Left forelimb (tissue), 1 donor: ENCODE measurements around the gene SLC25A52.
"Not testable (repeated sequence)": the region's sequence is repeated elsewhere in the genome, so short reads cannot be mapped to it uniquely, and the experiment has no call there.

ENCODE experiments used
- DNase-seq: peaks from one replicate; pipeline ENCODE4 v3.0.0-alpha.2; 2018; ENCODE audit warnings: low spot score

The SLC25A52 gene, protein sequence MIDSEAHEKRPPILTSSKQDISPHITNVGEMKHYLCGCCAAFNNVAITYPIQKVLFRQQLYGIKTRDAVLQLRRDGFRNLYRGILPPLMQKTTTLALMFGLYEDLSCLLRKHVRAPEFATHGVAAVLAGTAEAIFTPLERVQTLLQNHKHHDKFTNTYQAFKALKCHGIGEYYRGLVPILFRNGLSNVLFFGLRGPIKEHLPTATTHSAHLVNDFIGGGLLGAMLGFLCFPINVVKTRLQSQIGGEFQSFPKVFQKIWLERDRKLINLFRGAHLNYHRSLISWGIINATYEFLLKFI

DNA sequence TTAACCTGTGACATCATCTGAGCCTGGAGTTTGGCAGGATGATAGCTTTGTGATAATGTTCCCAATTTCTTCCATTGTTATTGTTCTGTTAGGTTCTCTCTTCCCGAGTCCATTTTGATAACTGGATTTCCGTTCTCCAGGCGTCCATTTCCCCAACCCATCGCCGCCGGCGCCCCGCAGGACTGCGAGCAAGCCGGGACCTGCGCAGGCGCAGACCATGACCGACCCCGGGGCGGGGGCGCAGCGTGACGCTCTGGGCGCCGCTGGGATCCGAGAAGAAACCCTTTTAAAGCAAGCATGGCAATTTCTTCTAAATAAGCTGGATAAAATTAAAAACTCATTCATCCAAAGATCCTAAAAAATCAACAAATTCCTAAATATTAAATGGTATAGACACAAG lies at the start of gene SLC25A52:
TSS of gene SLC25A52 (minus strand) at position 186 of the 400 bp plus-strand sequence. CDS start 219 bp downstream, outside the sequence.
- no peak for DNase-seq

DNA sequence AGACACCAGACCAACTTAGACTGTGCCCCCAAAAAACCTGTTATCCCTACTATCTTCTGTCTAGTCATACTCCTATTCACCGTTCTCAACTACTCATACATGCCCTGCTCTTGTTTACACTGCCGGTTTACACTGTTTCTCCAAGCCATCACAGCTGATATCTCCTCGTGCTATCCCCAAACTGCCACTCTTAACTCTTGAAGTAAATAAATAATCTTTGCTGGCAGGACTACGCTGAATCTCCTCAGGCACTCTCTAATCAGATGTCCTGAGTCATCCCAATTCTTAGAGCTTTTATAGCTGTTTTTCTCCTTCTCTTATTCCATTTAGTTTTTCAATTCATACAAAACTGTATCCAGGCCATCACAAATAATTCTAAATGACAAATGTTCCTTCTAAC lies 48.4 kb upstream of the SLC25A52 start:
- not testable (repeated sequence) for DNase-seq

DNA sequence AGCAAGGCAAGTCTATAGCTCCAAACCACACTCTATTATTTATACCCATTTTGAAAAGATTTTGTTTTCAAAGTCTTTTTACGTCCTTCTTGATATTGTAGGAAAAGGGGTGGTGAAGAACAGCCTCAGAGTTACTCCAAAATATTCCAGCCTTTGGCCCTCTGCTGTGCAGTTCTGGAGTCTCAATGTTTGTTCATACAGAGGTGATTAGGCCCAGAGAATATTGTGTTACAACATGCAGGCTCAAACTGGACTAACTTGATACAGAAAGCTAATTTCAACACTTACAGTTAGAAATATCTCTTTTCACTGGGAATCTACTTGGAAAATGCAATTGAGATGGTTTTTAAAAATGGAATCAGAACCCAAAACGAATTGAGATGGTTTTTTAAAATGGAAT lies 40.4 kb upstream of the SLC25A52 start:
- no peak for DNase-seq

DNA sequence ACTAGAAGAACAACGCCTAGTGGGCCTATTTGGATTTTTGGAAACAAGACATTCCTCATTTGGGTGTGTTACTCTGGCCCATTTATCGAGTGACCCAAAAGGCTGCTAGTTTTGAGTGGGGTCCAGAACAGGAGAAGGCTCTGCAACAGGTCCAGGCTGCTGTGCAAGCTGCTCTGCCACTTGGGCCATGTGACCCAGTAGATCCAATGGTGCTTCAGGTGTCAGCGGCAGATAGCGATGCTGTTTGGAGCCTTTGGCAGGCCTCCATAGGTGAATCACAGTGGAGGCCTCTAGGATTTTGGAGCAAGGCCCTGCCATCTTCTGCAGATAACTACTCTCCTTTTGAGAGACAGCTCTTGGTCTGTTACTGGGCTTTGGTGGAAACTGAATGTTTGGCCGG lies 38.6 kb upstream of the SLC25A52 start:
- DNase-seq, result not testable (repeated sequence)

DNA sequence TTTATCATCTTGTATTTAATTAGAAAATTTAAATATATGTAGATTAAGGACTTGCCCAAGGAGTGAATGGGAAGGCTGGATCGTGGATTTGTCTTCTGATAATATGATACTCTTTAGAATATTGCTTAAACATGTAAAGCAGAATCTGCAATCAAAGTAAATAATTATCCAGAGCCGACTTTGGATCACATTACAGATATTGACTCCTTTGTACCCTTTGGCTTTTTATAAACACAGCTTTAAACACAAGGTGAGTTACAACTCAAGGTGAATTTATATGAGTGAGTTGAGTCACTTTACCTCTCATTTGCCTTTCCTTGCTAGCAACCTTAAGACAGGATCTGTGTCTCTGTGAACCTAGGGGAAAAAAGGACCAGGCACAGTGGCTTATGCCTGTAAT lies 37.7 kb upstream of the SLC25A52 start:
- DNase-seq, result no peak

DNA sequence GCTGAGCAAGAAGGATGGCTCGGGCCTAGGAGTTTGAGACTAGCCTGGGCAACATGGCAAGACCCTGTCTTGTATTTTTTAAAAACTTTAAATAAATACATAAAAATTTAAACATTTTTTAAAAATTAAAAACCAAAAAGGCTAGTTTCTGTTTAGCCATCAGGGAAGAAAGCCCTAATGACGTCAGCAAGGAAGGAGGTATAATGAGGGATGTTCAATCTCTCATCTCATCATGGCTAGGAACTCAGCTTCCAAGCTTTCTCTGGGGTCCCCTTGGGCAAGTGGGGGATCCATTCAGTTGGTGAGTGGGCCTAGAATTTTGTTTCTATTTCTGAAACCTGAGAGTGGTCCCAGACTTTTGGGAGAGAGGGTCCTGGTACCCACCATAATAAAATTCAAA lies 35.1 kb upstream of the SLC25A52 start:
- no peak for DNase-seq

DNA sequence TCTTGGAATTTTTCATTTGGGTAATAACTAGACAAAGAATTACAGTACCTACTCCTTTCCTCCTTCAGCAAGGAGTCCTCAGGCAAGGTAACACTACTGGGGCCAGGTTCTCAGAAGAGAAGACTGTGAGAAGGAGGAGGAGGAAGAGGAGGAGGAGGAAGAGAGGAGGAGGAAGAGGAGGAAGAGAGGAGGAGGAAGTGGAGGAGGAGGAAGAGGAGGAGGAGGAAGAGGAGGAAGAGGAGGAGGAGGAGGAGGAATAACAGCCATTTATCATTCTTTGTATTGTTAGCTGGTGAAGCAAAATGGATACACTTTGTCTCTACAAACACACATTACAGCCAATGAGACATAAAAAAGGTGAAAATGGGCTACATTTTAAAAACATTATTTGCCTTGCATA lies 32.9 kb upstream of the SLC25A52 start:
- DNase-seq, result no peak

DNA sequence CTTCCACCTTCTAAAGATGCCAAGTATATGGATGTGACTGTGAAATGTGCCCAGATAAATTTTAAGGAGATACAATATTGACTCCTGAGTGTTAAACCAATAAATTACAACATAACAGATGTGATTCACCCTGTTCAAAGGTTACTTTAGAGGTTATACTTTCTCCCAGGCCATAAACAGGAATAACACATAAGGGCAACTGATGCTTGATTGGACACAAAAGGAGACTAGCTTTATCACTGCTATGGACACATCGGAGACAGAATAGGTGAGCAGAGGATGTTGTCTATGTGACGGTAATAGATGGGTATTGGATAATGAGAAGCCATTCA lies 31.9 kb upstream of the SLC25A52 start:
- DNase-seq, result no peak

DNA sequence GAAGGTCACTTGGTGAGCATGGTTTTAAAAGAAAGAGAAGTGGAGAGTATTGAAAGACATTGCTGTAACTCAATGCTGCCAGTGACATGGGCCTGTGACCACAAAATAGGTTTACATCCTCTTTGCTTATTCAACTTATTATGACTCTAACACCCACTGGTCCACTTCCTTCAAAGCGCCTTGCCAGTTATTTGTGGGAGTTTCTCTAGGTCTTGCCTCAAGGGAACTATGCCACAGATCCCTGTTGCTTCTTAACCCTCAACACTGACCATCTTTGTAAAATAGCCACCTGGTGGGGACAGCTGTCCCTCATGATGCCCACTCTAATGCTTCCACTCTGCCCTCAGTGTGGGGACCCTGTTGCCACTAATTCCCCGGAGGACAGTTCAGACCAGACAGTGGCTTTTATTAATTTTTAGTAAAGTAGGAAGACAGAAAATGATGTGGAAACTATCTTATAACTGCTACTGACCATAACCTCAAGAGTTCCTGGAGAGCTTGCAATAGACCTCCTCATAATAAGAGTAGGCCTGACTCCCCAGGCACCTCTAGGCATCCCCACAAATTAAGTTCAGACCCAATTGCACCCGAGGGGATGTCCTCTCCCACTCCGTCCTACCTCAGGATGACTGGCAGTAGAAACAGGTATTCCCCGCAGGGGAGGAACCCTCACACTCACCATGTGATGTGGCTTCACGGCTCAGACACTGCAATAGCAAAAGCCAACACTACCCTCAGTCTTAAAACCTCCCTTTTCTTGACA lies 31.3 kb upstream of the SLC25A52 start:
- DNase-seq, result no peak

DNA sequence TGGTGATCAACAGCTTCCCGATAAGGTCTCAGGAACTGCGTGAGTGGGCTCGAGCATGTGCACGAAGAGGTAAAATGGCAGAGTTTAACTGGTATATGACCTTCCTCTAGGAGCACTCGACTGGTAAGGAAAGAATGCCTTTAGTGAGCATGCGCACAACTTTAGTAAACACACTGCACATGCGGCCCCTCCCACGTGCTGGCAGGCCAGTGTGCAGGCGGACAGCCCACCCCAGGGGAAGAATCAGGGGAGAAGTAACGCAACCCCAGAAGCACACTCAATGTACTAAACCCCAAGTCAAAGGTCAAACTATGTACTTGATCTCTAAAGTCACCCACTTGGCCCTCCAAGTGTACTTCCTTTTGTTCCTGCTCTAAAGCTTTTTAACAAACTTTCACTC lies 28.7 kb upstream of the SLC25A52 start:
- no peak for DNase-seq

DNA sequence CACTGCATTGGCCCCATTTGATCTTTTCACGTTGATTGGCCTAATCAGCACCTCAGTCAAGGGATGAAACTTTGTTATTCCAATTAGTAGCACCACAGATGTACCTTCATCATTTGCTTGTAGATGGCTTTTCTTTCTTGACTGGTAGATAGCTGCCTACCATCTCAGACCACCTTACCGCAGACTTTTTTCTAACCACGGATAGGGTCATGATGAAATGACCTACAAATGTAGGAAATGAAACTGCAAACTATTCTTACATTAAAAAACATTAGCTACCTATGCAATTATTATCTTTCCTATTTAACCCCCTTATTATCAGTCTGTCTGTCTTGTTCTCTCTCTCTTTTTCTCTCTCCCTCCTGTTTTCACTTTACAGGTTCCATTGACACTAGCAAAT lies 22.4 kb upstream of the SLC25A52 start:
- no peak for DNase-seq

DNA sequence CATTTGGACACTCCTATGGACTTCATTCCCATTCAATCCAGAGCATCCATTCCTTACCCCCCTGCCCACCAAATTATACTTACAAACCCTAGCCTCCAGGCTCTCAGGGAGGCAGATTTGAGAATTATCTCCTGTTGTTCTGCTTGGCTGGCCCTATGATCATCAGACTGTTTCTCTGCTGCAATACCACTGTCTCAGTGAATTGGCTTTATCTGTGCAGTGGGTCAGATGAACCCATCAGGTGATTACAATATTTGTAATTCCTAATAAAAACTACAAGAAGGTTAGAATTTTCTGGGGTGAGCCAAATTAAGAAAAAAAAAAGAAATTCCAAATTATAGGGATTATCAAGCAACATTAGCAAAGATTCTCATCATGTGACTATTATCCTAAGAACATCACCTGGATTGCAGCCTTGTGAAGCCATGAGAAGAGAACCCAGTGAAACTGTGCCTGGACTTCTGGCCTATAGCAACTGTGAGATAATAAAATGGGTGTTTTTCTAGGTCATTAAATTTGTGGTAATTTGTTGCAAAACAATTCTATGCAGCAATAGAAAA lies 17.8 kb upstream of the SLC25A52 start:
- no peak for DNase-seq

DNA sequence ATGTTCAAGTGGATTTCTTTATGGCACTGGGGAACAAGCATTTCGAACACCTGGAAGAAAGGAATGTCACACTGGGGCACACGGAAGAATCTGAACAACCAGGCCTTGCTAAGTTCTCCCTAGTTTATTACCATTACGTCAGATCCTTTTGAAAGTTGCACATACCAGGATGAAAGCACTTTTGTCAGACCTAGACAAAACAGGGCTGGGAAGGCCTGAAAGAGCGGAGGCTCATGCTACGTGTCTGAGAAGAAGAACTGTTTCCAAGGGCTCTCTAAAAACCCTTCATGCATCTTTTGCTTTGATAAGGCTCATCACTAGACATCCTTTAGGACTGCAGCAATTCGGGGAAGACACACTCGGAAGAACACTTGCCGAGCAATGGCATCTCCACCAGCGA lies 15.4 kb upstream of the SLC25A52 start:
- no peak for DNase-seq

DNA sequence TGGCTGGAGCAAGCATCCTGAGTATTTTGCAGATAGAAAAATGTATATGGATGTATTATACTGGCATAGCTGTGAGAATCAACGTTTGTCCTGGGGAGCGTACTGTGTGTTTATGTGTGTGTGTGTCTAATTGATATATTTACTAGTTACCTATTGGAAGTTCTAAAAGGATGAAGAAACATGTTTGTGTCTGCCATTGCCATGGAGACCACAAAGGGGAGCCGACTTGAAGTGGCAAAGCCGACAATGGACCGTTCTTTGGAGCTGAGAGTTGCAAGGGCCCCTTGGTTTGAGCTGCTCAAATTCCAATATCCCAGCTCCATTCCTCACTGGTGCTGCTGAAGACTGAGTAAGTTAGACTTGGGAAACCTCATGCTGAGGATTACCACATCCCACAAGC lies 14.3 kb upstream of the SLC25A52 start:
- DNase-seq, result no peak

DNA sequence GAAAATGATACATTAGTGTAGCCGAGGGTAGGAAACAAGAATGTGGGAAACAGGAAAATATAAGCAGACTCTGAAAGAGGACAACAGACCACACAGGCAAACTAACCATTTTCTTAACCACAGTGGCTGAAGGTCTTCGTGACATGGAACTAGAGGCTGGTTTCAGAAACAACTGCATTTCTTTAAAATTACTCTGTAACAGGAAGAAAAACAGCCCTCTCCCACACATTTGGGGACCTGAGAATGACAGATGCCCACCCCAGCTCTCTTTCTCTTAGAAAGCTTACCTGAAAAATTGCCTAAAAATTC lies 13.8 kb upstream of the SLC25A52 start:
- DNase-seq, result no peak

DNA sequence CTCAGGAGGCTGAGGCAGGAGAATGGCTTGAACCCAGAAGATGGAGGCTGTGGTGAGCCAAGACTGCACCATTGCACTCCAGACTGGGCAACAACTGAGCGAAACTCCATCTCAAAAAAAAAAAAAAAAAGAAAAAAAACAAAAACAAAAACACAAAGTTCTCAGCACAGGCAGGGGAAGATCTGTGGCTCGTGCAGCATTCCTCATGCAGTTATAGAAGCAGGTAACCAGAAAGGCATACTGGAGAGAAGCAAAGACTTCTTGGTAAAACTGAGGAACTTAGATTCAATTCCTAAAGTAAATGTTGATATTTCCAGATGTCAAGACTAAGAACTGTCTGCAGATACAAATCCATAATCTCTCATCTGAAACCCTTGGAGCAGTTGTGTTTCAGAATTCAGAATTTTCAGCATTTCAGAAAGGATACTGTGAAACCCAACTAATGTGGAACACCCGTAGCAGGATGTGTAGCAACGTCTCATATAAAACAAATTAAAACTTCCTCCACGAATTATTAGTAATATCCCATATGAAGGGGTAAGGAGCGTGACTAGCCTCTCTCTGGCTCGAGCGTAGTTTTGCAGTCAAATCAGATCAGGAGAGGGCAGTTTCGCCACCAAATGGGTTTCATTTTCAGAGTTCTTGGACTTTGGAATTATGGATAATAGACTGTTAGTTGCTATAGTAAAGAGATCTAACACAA lies 13.2 kb upstream of the SLC25A52 start:
- no peak for DNase-seq

DNA sequence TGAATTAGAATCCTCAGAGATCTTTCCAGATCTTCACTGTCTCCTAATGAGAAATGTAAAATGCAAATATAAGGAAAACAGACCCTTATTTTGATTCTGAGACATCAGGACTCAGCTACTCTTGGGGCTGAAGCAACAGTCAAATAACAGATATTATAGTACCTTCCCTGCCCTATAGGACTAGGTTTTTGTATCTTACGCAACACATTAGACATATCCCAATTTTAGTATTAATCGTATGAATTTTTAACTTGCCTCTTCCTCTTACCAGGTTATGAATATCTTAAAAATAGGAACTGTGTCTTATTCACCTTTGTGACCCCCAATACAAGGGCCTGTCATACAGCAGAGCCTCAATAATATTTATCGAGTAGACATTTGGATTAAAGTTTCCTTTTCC lies 12.0 kb upstream of the SLC25A52 start:
- DNase-seq, result no peak

DNA sequence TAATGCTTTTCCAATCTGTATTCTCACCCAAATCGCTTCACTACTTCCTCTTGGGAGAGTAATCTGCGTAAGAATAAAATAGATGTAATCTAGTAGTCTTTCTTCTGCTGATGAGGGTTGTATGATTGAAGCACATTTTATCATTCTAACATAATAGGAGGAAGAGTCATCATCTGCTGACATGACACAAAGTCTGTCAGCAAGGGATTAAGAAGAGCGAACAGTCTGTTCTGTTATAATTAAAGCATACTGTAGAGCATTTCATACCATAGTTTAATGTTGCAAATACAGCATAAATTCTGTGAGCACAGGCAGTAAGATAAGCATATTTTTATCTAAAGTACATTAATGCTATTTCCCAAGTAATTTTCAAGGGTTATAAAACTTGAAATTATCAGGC lies 10.4 kb downstream of the SLC25A52 start:
- DNase-seq, result no peak

DNA sequence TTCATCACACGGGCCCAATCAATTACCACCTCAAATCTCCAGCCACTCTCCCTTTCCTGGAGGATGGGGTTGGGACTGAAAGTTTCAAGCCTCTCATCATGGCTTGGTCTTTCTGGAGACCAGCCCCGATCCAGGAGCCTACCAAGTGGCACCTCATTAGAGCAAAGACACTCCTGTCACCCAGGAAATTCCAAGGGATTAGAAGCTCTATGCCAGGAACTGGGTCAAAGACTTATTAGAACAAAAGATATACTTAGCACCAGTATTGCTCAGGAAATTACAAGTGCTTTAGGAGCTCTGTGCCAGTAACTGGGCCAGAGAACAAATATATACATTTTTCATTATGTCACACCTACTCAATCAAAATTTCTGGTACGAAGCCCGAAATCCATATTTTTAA lies 14.3 kb downstream of the SLC25A52 start:
- no peak for DNase-seq

DNA sequence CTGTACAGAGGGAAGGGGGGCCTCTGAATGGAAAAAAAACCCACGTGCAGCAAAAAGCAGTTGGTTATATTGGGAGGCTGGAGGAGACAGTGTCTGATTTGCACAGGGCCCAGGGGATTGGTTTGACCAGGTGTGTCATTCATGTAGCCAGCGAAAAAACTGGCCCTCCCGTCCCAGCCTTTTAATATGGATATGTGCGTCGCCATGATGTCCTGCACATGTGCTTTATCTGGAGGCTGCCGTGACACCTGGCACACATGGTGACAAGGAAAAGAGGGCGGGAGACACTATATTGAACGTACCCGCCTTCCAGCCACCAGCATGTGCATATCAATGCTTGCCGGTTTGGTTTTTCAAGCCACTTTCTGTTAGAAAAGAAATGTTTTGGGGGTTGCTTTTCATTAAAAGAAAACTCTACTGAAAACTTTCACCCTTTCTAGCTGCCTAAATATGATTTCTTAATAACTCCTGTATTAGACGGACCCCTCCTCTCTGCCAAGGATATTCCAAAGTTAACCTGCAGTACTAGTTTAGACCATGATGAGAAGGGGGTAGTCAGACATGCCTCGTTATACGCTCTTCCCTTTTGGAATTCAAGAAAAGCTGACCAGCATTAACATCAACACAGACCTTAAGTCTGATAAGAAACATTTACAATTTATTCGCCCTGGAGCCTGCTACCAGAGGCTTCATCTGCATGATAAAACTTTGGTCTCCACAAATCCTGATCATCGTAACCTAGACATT lies 16.2 kb downstream of the SLC25A52 start:
- DNase-seq, result no peak

DNA sequence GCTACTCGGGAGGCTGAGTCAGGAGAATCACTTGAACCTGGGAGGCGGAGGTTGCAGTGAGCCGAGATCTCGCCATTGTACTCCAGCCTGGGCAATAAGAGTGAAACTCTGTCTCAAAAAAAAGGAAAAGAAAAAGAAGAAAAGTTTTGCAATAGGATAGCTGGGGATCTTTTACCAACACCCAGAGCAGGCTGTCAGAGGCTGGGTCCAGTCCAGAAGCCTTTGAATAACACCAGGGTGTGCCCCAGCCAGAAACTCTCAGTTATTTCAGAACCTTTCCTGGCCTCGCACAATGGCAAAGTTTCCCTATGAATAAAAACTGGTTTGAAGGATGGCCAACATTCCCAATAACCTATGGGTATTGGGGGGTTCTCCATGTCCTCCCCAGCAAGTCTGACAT lies 17.1 kb downstream of the SLC25A52 start:
- DNase-seq, result not testable (repeated sequence)

DNA sequence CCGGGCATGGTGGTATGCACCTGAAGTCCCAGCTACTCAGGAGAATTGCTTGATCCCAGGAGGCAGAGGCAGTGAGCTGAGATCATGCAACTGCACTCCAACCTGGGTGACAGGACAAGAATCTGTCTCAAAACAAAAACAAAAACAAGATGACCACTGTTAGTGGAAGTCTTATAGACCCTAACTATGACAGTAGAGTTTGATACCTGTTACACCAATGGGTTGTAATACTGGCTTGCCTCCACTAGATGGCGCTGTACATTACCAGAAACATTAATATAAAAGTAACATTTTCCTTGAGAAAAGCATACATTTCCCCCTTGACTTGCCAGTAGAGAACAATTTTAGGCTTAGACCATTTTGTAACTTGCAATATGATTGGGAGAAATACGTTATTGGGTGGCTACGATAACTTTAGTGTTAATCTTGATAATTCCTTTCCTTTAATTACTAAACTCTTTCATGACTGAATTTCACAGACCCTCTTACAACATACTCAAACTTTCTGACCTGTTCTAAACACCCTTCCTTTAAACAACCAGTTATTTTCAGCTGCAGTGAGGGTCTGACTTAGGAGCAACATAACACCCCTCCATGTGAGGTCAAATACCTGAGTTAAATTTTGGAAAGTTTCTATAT lies 19.5 kb downstream of the SLC25A52 start:
- DNase-seq, result no peak
